ENCODE measurements around the gene CACNA1B. TPM values are rescaled to one million over a fixed set of nuclear protein-coding genes. Genes with fewer than 3 reads are reported as not detected.

The CACNA1B gene
- total and polyA plus RNA-seq, 2 donors (not counting 1 experiment from before 2014, with no cell fraction given): 0.15 TPM; not detected in 1

DNA sequence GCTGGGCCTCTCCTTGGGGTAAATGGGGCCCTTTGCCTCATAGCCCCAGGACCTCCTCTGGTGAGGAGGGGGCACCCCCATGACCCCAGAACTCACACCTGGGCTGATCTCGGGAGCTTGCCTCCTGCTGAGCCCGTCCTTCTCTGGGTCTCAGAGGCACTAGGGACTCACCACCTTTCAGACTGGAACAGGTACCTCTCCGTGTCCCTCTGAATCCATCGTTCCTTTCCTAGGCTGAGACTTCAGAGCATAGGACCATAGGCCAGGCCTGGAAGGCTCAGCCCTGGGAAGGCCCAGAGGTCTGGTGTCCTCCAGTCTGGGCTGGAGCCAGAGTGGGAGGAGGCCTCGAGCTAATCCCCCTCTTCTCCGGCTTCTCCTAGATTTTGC, 97.9 kb downstream of the CACNA1B start:
- Mint-ChIP-seq H3K4me3 (no peak overlapping the region), H3K27me3 (peaks cover 7% of the 10 kb centered on the region), H3K9me3 (ENCODE audit: insufficient read depth) (no peaks in the 10 kb centered on the region), H3K4me1 (no peaks in the 10 kb centered on the region), H3K27ac (no peak overlapping the region)
- Histone ChIP-seq H2AFZ (ENCODE audit: insufficient read depth, low read depth, low read length, poor library complexity, severe bottlenecking) (no peak overlapping the region), H3K4me2 (replicated peaks; ENCODE audit: low read depth, low read length, poor library complexity, severe bottlenecking) (no peak overlapping the region), H3K9me3 (ENCODE audit: control extremely low read depth in 1 of 3, control insufficient read depth in 2 of 3, insufficient read depth in 1 of 3, low read length in 2 of 3) (no peaks in the 10 kb centered on the region), H3K27me3 (replicated peaks in 1 of 4; ENCODE audit: control extremely low read depth in 1 of 4, control insufficient read depth in 3 of 4, insufficient read depth in 4 of 4, low read length in 3 of 4) (peaks cover 0 to 2% (median 0%) of the 10 kb centered on the region in 4 experiments), H3K4me3 (ENCODE audit: control extremely low read depth in 1 of 5, extremely low read depth in 1 of 5, insufficient read depth in 1 of 5, low read depth in 2 of 5, low read length in 4 of 5) (no peak overlapping the region), H4K20me1 (ENCODE audit: control insufficient read depth, insufficient read depth, low read length, poor library complexity, severe bottlenecking) (no peaks in the 10 kb centered on the region), H3K4me1 (ENCODE audit: control insufficient read depth in 2 of 2, insufficient read depth in 2 of 2, low read length in 2 of 2) (no peaks in the 10 kb centered on the region), H3K27ac (ENCODE audit: low read length in 2 of 2) (no peak overlapping the region), H3K9ac (ENCODE audit: low read length) (no peak overlapping the region), H3K79me2 (ENCODE audit: control insufficient read depth, insufficient read depth, low read length) (no peaks in the 10 kb centered on the region), H3K36me3 (replicated peaks in 1 of 2; ENCODE audit: control extremely low read depth in 1 of 2, control insufficient read depth in 1 of 2, extremely low read depth in 1 of 2, insufficient read depth in 2 of 2, low read length in 1 of 2) (no peaks in the 10 kb centered on the region)
- CTCF ChIA-PET: no interaction called here
- POLR2A ChIA-PET: no interaction called here
- 88% methylated on average over 4 of the region's 6 CpGs for WGBS (ENCODE audit: insufficient coverage)
- intact Hi-C loops (cut with micrococcal nuclease): no loop called here
- DNase-seq (no peak), ATAC-seq (ENCODE audit: low read depth) (no peak)
- TF ChIP-seq EZH2 (IDR thresholded peaks at IDR 0.05; ENCODE audit: borderline replicate concordance, insufficient read depth, low read depth, low read length, poor library complexity, severe bottlenecking): no peak
- TF ChIP-seq, protein P1, sequence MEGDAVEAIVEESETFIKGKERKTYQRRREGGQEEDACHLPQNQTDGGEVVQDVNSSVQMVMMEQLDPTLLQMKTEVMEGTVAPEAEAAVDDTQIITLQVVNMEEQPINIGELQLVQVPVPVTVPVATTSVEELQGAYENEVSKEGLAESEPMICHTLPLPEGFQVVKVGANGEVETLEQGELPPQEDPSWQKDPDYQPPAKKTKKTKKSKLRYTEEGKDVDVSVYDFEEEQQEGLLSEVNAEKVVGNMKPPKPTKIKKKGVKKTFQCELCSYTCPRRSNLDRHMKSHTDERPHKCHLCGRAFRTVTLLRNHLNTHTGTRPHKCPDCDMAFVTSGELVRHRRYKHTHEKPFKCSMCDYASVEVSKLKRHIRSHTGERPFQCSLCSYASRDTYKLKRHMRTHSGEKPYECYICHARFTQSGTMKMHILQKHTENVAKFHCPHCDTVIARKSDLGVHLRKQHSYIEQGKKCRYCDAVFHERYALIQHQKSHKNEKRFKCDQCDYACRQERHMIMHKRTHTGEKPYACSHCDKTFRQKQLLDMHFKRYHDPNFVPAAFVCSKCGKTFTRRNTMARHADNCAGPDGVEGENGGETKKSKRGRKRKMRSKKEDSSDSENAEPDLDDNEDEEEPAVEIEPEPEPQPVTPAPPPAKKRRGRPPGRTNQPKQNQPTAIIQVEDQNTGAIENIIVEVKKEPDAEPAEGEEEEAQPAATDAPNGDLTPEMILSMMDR (IDR thresholded peaks at IDR 0.05): no peak

DNA sequence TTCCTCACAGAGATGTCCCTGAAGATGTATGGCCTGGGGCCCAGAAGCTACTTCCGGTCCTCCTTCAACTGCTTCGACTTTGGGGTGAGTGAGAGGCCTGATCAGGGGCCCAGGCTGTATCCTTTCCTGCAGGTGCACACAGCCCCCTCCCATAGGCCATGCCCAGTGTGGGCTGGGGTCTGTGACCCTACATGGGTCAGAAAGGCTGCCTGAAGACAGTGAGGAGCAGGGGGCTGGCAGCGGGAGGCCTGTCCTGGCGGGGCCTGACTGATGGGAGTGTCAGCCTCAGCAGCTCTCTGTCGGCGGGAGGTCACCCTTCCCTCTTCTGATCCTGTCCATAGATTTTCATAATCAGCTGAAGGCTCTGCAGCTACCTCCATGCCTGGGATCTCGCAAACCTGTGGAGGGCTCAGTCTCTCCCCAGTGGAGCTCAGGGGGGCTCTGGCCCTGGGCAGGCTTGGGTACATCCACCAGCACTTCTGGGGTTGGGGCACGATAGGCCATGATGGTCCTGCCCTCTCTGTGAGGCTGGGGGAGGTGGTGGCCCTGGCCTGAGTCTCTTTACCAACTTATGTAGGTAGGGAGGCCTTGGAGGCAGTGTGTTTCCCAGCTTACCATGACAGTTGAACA, 98.5 kb downstream of the CACNA1B start:
- intact Hi-C loops (cut with micrococcal nuclease): no loop called here
- H3K9ac ChIP-seq (ENCODE audit: low read length): no peak overlapping the region
- WGBS (ENCODE audit: insufficient coverage): 94% methylated on average over 7 of the region's 8 CpGs
- TF ChIP-seq, protein P1 (IDR thresholded peaks at IDR 0.05): no peak
- no peak for TF ChIP-seq EZH2 (IDR thresholded peaks at IDR 0.05; ENCODE audit: borderline replicate concordance, insufficient read depth, low read depth, low read length, poor library complexity, severe bottlenecking)
- Mint-ChIP-seq H3K27me3 (peaks cover 4% of the 10 kb centered on the region), H3K4me3 (no peak overlapping the region), H3K27ac (no peak overlapping the region), H3K4me1 (no peaks in the 10 kb centered on the region), H3K9me3 (ENCODE audit: insufficient read depth) (no peaks in the 10 kb centered on the region)
- POLR2A ChIA-PET: no interaction called here
- no peak overlapping the region for H3K4me3 ChIP-seq (ENCODE audit: control extremely low read depth in 1 of 5, extremely low read depth in 1 of 5, insufficient read depth in 1 of 5, low read depth in 2 of 5, low read length in 4 of 5)
- H3K4me2 ChIP-seq (replicated peaks; ENCODE audit: low read depth, low read length, poor library complexity, severe bottlenecking): no peak overlapping the region
- ATAC-seq (ENCODE audit: low read depth) (no peak), DNase-seq (no peak)
- H3K27ac ChIP-seq (ENCODE audit: low read length in 2 of 2): no peak overlapping the region
- no peaks in the 10 kb centered on the region for H3K79me2 ChIP-seq (ENCODE audit: control insufficient read depth, insufficient read depth, low read length)
- no peaks in the 10 kb centered on the region for H3K36me3 ChIP-seq (replicated peaks in 1 of 2; ENCODE audit: control extremely low read depth in 1 of 2, control insufficient read depth in 1 of 2, extremely low read depth in 1 of 2, insufficient read depth in 2 of 2, low read length in 1 of 2)
- no peaks in the 10 kb centered on the region for H3K27me3 ChIP-seq (replicated peaks in 1 of 4; ENCODE audit: control extremely low read depth in 1 of 4, control insufficient read depth in 3 of 4, insufficient read depth in 4 of 4, low read length in 3 of 4)
- CTCF ChIA-PET: no interaction called here
- H4K20me1 ChIP-seq (ENCODE audit: control insufficient read depth, insufficient read depth, low read length, poor library complexity, severe bottlenecking): no peaks in the 10 kb centered on the region
- H2AFZ ChIP-seq (ENCODE audit: insufficient read depth, low read depth, low read length, poor library complexity, severe bottlenecking): no peak overlapping the region
- no peaks in the 10 kb centered on the region for H3K9me3 ChIP-seq (ENCODE audit: control extremely low read depth in 1 of 3, control insufficient read depth in 2 of 3, insufficient read depth in 1 of 3, low read length in 2 of 3)
- H3K4me1 ChIP-seq (ENCODE audit: control insufficient read depth in 2 of 2, insufficient read depth in 2 of 2, low read length in 2 of 2): no peaks in the 10 kb centered on the region
